Measurements from ENCODE around the gene S100A3. TPM values are rescaled to one million over a fixed set of nuclear protein-coding genes. Genes with fewer than 3 reads are reported as not detected.
A peak's percentile ranks its signal among the peaks of the same experiment; 100 is the strongest.

The S100A3 gene
- polyA plus RNA-seq, 1 of the 3 experiments (the other 2 are of a cell fraction) = 11.8 TPM

- Histone ChIP-seq H3K9ac (peak overlapping the region; percentile 38; the same call in 1 of the 2 replicates), H3K4me1 (ENCODE audit: control insufficient read depth in 1 of 2, insufficient read depth in 2 of 2, low read depth in 1 of 2, low read length in 1 of 2) (peaks cover 35 to 43% of the 10 kb centered on the region in 2 experiments), H3K27ac (ENCODE audit: low read depth in 2 of 2, low read length in 1 of 2) (peak overlapping the region in 1 of 2 experiments; percentile 99; a peak in 3 of 4 replicates), H3K4me2 (no peak overlapping the region; the same call in 1 of the 2 replicates), H3K27me3 (ENCODE audit: insufficient read depth) (no peaks in the 10 kb centered on the region), H3K79me2 (ENCODE audit: insufficient read depth) (peaks cover 26% of the 10 kb centered on the region), H3K9me2 (no peaks in the 10 kb centered on the region), H3F3A (replicated peaks; ENCODE audit: insufficient read depth) (peaks cover 5% of the 10 kb centered on the region), H2AFZ (ENCODE audit: low read depth) (no peak overlapping the region; the same call in 1 of the 2 replicates), H4K20me1 (ENCODE audit: insufficient read depth) (no peaks in the 10 kb centered on the region), H3K4me3 (ENCODE audit: low read depth in 2 of 2, low read length in 1 of 2) (no peak overlapping the region), H3K9me3 (no peaks in the 10 kb centered on the region), H3K36me3 (replicated peaks in 1 of 2; ENCODE audit: control insufficient read depth in 1 of 2, insufficient read depth in 2 of 2, low read length in 1 of 2) (no peaks in the 10 kb centered on the region)
- TF ChIP-seq EZH2phosphoT487 (IDR thresholded peaks at IDR 0.05; ENCODE audit: borderline replicate concordance, low read depth) (no peak), CTCF (IDR thresholded peaks at IDR 0.05) (no peak), RFX5 (IDR thresholded peaks at IDR 0.05; ENCODE audit: low read length) (no peak), SIN3A (IDR thresholded peaks at IDR 0.05; ENCODE audit: borderline replicate concordance, low read depth, low read length) (no peak), FOXJ3 (CRISPR knock-in tag; IDR thresholded peaks at IDR 0.05) (no peak), PBX3 (IDR thresholded peaks at IDR 0.05) (no peak), ELF1 (IDR thresholded peaks at IDR 0.05) (no peak), FOSL2 (IDR thresholded peaks at IDR 0.05; ENCODE audit: borderline replicate concordance, low read depth) (no peak)
- WGBS (ENCODE audit: low lambda C conversion rate) = 100% methylated on average over 3 of the region's 7 CpGs
- no peak for DNase-seq
- CTCF ChIA-PET = interaction anchor here (0.7 to 7.2 kb wide), 10 partner anchors 8 to 69 kb away, joined by 3 to 81 read pairs (median 4); no protein-coding TSS in a partner anchor
- POLR2A ChIA-PET = no interaction called here
Measured at GRCh38 chr1:153563991-153564390, 14.9 kb upstream of the S100A3 start.

GRCh38 chr1:153563483-153563901 lies 14.4 kb upstream of the S100A3 start:
- Histone ChIP-seq H3K4me1 (ENCODE audit: control insufficient read depth in 1 of 2, insufficient read depth in 2 of 2, low read depth in 1 of 2, low read length in 1 of 2) (peaks cover 30 to 43% of the 10 kb centered on the region in 2 experiments), H3K9ac (0 out of 2 replicates have a peak overlapping the region, but pooled peaks have one; percentile 4), H3K79me2 (ENCODE audit: insufficient read depth) (peaks cover 26% of the 10 kb centered on the region), H3K9me3 (no peaks in the 10 kb centered on the region), H3K4me2 (no peak overlapping the region), H2AFZ (ENCODE audit: low read depth) (no peak overlapping the region), H3F3A (replicated peaks; ENCODE audit: insufficient read depth) (peaks cover 5% of the 10 kb centered on the region), H3K27me3 (ENCODE audit: insufficient read depth) (no peaks in the 10 kb centered on the region), H3K27ac (ENCODE audit: low read depth in 2 of 2, low read length in 1 of 2) (peak overlapping the region in 1 of 2 experiments; percentile 99; a peak in 1 of 4 replicates), H3K36me3 (replicated peaks in 1 of 2; ENCODE audit: control insufficient read depth in 1 of 2, insufficient read depth in 2 of 2, low read length in 1 of 2) (no peaks in the 10 kb centered on the region), H3K4me3 (ENCODE audit: low read depth in 2 of 2, low read length in 1 of 2) (no peak overlapping the region), H3K9me2 (no peaks in the 10 kb centered on the region), H4K20me1 (ENCODE audit: insufficient read depth) (no peaks in the 10 kb centered on the region)
- no peak for DNase-seq
- POLR2A ChIA-PET = no interaction called here
- CTCF ChIA-PET = interaction anchor here (0.9 to 7.2 kb wide), 9 partner anchors 9 to 69 kb away, joined by 3 to 81 read pairs (median 4); no protein-coding TSS in a partner anchor
- 92% methylated on average over 6 of the region's 6 CpGs for WGBS (ENCODE audit: low lambda C conversion rate)
- TF ChIP-seq MEF2A (IDR thresholded peaks at IDR 0.05; ENCODE audit: borderline replicate concordance, low read depth) = no peak
- no peak for TF ChIP-seq CTCF (IDR thresholded peaks at IDR 0.05)
- no peak for TF ChIP-seq FOXJ3 (CRISPR knock-in tag; IDR thresholded peaks at IDR 0.05)
- TF ChIP-seq ELF1 (IDR thresholded peaks at IDR 0.05) = no peak
- no peak for TF ChIP-seq TEAD4 (IDR thresholded peaks at IDR 0.05; ENCODE audit: borderline replicate concordance, insufficient read depth)
- TF ChIP-seq RAD21 (IDR thresholded peaks at IDR 0.05; ENCODE audit: low read length) = no peak
- no peak for TF ChIP-seq MXI1 (IDR thresholded peaks at IDR 0.05; ENCODE audit: low read depth, low read length)
- no peak for TF ChIP-seq TAF1 (IDR thresholded peaks at IDR 0.05; ENCODE audit: borderline replicate concordance, low read depth, low read length)
- no peak for TF ChIP-seq MAX (IDR thresholded peaks at IDR 0.05; ENCODE audit: low read depth)
- TF ChIP-seq NFIC (IDR thresholded peaks at IDR 0.05; ENCODE audit: borderline replicate concordance) = no peak
- TF ChIP-seq RFX5 (IDR thresholded peaks at IDR 0.05; ENCODE audit: low read length) = no peak
- no peak for TF ChIP-seq IRF3 (IDR thresholded peaks at IDR 0.05; ENCODE audit: low read depth, low read length)
- TF ChIP-seq EZH2phosphoT487 (IDR thresholded peaks at IDR 0.05; ENCODE audit: borderline replicate concordance, low read depth) = no peak
- TF ChIP-seq JUND (IDR thresholded peaks at IDR 0.05) = no peak
- no peak for TF ChIP-seq SMC3 (IDR thresholded peaks at IDR 0.05; ENCODE audit: low read depth, low read length)
